ENCODE measurements around the gene TTLL5.
"Not testable (repeated sequence)": the region's sequence is repeated elsewhere in the genome, so short reads cannot be mapped to it uniquely, and the experiment has no call there.

Gene TTLL5

GRCh38 chr14:75920421-75920820, 259.4 kb downstream of the TTLL5 start:
- not testable (repeated sequence) for DNase-seq

GRCh38 chr14:75925141-75925840, 264.2 kb downstream of the TTLL5 start:
- DNase-seq: not testable (repeated sequence)

GRCh38 chr14:75926431-75927115, 265.5 kb downstream of the TTLL5 start:
- no peak for DNase-seq

- no peak for DNase-seq
Observed at GRCh38 chr14:75927564-75928087, 266.6 kb downstream of the TTLL5 start.

DNA sequence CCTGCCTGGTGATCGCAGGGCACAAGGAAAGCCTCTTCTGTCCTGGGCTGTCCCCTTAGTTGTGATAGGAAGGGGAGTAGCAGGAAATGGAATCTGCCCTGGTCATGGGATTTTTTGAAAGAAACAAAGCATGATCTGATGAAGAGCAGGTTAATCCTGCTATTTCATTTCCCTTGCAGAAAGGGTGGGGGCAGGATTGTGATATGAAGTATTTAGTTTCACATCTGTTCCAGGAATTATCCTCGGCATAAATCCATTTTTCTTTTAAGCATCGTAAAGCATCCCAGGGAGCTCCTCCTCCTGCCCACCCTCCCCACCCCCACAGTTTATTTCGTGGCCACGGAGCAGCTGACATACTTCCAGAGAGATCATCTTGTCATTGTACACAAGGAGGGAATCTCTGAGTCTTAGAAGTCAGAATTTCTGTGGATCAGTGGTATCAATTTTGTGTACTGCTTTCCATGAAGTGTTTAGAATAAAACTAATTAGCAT, 267.7 kb downstream of the TTLL5 start:
- no peak for DNase-seq

DNA sequence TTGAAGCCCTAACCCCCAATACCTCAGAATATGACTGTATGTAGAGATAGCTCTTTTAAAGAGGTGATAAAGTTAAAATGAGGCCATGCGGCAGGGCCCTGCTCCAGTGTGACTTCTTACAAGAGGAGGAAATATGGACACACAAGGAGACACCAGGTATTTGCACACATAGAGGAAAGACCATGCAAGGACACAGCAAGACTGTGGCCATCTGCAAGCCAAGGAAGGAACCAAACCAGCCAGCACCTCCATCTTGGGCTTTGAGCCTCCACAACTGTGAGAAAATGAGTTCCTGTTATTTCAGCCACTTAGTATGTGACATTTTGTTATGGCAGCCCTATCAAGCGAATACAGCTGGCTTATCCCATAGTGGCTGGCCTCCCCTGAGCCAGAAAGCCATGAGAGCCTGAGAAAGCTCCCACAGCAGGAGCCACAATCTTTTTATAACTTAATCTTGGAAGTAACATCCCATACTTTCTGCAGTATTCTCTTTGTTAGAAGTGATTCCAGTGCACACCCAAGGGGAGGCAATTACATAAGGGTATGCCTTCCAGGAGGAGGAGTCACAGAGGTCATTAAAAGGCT, 272.8 kb downstream of the TTLL5 start:
- no peak for DNase-seq

DNA sequence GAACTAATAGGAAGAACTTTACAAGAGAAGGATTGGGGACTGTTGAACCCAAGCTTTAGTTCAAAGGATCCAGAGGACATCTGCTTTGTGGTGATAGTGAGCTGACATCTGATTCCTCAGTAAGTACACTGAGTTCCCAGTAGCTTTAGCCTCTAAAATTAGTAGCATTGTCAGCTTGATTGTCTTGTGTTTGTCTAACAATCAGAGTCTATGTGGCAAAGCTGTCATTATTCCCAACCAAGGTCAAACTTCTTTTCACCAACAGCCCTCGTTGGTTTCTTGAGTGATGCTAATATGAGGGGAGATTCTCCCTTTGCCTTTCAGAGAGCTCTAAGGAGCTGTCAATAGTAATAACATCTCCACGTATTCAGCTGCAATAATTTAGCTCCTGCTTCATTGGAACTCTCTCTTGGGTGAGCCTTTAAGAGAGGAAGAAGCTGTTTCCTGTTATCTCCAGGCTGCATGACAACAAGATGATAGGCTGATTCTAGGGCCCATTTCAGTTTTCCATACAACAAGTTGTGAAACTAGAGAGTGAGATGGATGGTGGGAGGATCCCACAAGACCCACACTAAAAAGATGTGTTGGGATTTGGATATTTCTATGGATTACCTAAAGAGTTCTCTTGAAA, 274.1 kb downstream of the TTLL5 start:
- DNase-seq: no peak

GRCh38 chr14:75939200-75939599, 278.2 kb downstream of the TTLL5 start:
- no peak for DNase-seq

- DNase-seq: no peak
Observed at GRCh38 chr14:75941030-75941429, 280.0 kb downstream of the TTLL5 start.

- no peak for DNase-seq
Observed at GRCh38 chr14:75944607-75945241, 283.7 kb downstream of the TTLL5 start.

DNA sequence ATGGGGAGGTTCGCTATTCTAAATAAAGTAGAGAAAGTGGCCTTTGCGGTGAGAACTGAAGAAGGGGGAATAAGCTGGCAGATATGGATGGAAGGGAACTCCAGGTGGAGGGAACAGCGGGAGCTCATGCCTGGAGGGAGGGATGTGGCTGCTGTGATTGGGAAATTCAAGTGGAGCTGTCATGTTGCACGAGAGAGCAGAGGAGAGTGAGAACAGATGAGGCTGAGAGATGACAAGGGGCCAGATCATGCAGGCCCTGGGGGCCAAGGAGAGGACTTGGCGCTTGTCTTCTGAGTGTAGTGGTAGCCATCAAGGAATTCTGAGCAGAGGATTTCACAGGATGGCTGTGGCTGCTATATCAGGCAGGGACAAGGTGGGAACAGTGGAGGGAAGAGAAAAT, 285.7 kb downstream of the TTLL5 start:
- no peak for DNase-seq

DNA sequence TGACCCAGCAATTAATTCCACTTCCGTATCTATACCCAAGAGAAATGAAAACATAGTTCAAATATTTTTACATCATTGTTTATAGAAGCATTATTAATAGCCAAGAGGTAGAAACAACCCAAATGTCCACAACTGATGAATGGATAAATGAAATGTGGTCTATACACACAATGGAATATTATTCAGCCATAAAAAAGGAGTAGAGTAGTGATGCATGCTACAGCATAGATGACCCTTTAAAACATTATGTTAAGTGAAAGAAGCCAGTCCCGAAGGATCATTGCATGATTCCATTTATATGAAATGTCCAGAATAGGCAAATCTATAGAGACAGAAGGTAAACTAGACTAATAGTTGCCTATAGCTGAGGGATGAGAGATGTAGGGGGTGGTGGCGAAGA, 291.4 kb downstream of the TTLL5 start:
- DNase-seq: no peak

- DNase-seq: no peak
Observed at GRCh38 chr14:75959031-75959430, 298.0 kb downstream of the TTLL5 start.

- no peak for DNase-seq
Observed at GRCh38 chr14:75960231-75960630, 299.2 kb downstream of the TTLL5 start.

DNA sequence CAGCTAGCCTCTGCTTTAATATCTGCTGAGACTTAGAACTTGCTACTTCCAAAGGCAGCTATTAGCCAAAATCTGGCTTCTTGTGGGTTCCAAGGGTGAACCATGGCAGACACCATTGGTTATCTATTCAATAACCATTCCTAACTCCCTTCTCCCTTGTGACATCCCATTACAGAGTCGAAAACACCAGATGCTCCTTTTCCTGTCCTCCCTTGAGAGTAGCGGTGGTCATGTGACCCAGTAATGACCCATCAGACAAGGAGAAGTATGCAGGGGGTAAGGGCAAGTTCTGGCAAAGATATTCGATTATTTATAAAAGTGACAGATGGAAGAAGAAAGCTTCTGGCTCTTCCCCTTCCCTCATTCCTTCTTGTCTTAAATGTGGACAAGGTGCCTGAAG, 300.6 kb downstream of the TTLL5 start:
- no peak for DNase-seq

DNA sequence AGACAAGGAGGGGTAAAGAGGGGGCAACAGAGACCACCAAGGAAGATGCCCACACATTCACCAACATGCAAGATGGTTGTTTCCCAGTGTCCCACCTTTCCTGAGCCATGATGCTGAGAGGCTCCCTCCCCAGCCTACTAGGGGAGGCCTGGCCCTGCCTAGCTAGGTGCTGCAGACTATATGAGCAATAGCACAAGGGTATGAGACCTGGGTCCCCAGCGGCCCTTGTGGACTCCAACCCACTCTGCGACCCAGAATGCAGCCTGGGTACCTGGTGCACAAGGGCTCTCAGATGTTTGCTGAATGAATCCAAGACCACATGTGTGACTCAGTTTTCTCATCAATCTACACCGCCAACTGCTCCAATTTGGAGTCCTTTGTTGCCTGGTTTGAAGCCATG, 306.8 kb downstream of the TTLL5 start:
- no peak for DNase-seq

- DNase-seq: no peak
Observed at GRCh38 chr14:75968456-75968855, 307.4 kb downstream of the TTLL5 start.

DNA sequence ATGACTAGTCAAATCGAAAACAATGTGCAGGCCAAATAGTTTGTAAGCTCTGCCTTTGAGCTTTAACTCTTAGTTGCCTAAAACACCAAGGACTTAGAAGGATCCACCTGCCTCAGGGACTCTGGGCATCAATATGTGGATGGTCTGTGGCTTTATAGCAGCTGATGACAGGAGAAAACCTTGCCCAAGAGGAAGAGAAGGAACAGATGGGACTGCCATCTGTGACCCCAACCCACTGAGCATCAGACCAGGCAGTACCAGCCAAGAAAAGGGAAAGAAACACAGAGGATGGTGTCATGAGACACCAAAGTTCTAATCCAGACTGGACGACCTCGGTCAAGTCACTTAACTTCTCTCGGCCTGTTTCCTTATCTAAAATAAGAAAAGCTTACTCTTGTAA, 308.1 kb downstream of the TTLL5 start:
- no peak for DNase-seq

DNA sequence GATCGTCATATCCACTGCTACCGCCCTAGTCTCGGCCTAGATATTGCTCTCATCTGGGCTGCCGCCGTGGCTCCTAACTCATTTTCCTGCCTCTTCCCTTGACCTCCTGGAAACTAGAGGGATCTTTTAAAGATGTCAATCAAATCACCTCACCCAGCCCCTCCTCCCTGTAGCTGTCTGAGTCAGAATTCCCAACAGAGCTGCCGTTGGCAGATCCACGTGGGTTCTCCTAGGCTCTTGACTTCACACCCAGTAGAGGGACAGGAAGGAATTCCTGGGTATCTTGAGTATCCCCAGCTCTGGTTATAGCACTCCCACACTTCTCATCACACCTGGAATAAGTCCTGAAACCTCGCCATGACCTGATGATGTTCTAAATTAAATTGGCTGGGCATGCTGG, 308.8 kb downstream of the TTLL5 start:
- DNase-seq: no peak

- no peak for DNase-seq
Observed at GRCh38 chr14:75970989-75971388, 309.9 kb downstream of the TTLL5 start.

GRCh38 chr14:75971509-75971908, 310.5 kb downstream of the TTLL5 start:
- no peak for DNase-seq

GRCh38 chr14:75972801-75973421, 311.9 kb downstream of the TTLL5 start:
- no peak for DNase-seq

Measured in activated CD4-positive, CD25-positive, alpha-beta regulatory T cell treated with anti-CD3 and anti-CD28 coated beads, Interleukin-2, amount 50 U/mL, for 72 hours (primary cell).